CD14-positive monocyte (primary cell): ENCODE results near the gene CMTM1. TPM values are rescaled to one million over a fixed set of nuclear protein-coding genes. Genes with fewer than 3 reads are reported as not detected.

Experiments used
- DNase-seq, 3 donors: peaks; one replicate each; pipeline ENCODE4 v3.0.0-alpha.2; 2011 to 2022
- H2AFZ ChIP-seq: 2 replicates; pipeline ENCODE4 v1.6.0; 2012; ENCODE audit warnings: mild to moderate bottlenecking, low read depth, low read length, inconsistent platforms; ENCODE audit not compliant: insufficient read depth, poor library complexity, severe bottlenecking
- H3K27ac ChIP-seq, 2 donors: 1 replicate in 1 of 2; 2 replicates in 1 of 2; pipeline ENCODE4 v1.5.1; 2012 to 2013; ENCODE audit warnings: low read length in 2 of 2, control low read depth in 1 of 2, inconsistent platforms in 1 of 2, low read depth in 1 of 2, mild to moderate bottlenecking in 1 of 2
- H3K27me3 ChIP-seq, 2 donors: one replicate each; pipeline versions ENCODE4 v1.6.0 to v1.6.1; 2011 to 2013; ENCODE audit warnings: low read length in 2 of 2; ENCODE audit not compliant: control insufficient read depth in 2 of 2, insufficient read depth in 2 of 2
- H3K36me3 ChIP-seq, 2 donors: replicated peaks in 1 of 2; 1 replicate in 1 of 2; 2 replicates in 1 of 2; pipeline versions ENCODE4 v1.5.1 to v1.6.1; 2012 to 2013; ENCODE audit warnings: low read length in 2 of 2, control low read depth in 1 of 2, inconsistent platforms in 1 of 2, mild to moderate bottlenecking in 1 of 2; ENCODE audit not compliant: insufficient read depth in 2 of 2, control insufficient read depth in 1 of 2
- H3K4me1 ChIP-seq, 2 donors: 1 replicate in 1 of 2; 2 replicates in 1 of 2; pipeline versions ENCODE4 v1.5.1 to v1.6.1; 2012 to 2013; ENCODE audit warnings: low read length in 2 of 2, control low read depth in 1 of 2, inconsistent platforms in 1 of 2, mild to moderate bottlenecking in 1 of 2, moderate library complexity in 1 of 2; ENCODE audit not compliant: insufficient read depth in 2 of 2, control insufficient read depth in 1 of 2
- H3K4me2 ChIP-seq: replicated peaks from 2 replicates; pipeline ENCODE3; 2012; ENCODE audit warnings: low read length, moderate library complexity, mild to moderate bottlenecking; ENCODE audit not compliant: poor library complexity, severe bottlenecking; ENCODE audit errors: extremely low read depth
- H3K4me3 ChIP-seq, 3 experiments: fragments of 200-600 bp in 1 of 3; sonication (generic) in 1 of 3; replicated peaks in 1 of 3; 1 replicate in 2 of 3; 2 replicates in 1 of 3; pipeline ENCODE4 v1.5.1; 2011 to 2013; ENCODE audit warnings: low read length in 3 of 3, mild to moderate bottlenecking in 3 of 3, control low read depth in 2 of 3, low read depth in 2 of 3, inconsistent platforms in 1 of 3, moderate library complexity in 1 of 3
- H3K79me2 ChIP-seq: 2 replicates; pipeline ENCODE4 v1.6.0; 2012; ENCODE audit warnings: mild to moderate bottlenecking, control low read depth, inconsistent platforms, low read length, moderate library complexity; ENCODE audit not compliant: insufficient read depth
- H3K9ac ChIP-seq: 2 replicates; pipeline ENCODE4 v1.6.0; 2017; ENCODE audit warnings: low read length, mild to moderate bottlenecking; ENCODE audit not compliant: insufficient read depth, poor library complexity, severe bottlenecking
- H3K9me3 ChIP-seq, 2 donors: replicated peaks in 1 of 2; 1 replicate in 1 of 2; 2 replicates in 1 of 2; pipeline versions ENCODE4 v1.5.1 to v1.6.1; 2012 to 2013; ENCODE audit warnings: low read length in 2 of 2, control low read depth in 1 of 2; ENCODE audit not compliant: control insufficient read depth in 1 of 2, insufficient read depth in 1 of 2
- H4K20me1 ChIP-seq: 2 replicates; pipeline ENCODE4 v1.6.0; 2012; ENCODE audit warnings: mild to moderate bottlenecking, low read length, control low read depth, moderate library complexity; ENCODE audit not compliant: insufficient read depth
- H3K27ac Mint-ChIP-seq, 7 donors: one replicate each; pipeline ENCODE4 v1.8.0; 2020; ENCODE audit warnings: mild to moderate bottlenecking in 7 of 7, mixed read lengths in 7 of 7, moderate library complexity in 6 of 7, inconsistent platforms in 2 of 7
- H3K27me3 Mint-ChIP-seq, 3 donors: one replicate each; pipeline ENCODE4 v1.8.0; 2021 to 2022; ENCODE audit warnings: low read depth in 3 of 3, mild to moderate bottlenecking in 3 of 3, mixed read lengths in 3 of 3, moderate library complexity in 3 of 3, inconsistent platforms in 1 of 3
- H3K36me3 Mint-ChIP-seq, 2 donors: one replicate each; pipeline ENCODE4 v1.8.0; 2020; ENCODE audit warnings: mixed read lengths in 2 of 2, inconsistent platforms in 1 of 2, mild to moderate bottlenecking in 1 of 2
- H3K4me1 Mint-ChIP-seq: one replicate; pipeline ENCODE4 v1.8.0; 2020; ENCODE audit warnings: mild to moderate bottlenecking, mixed read lengths
- H3K4me3 Mint-ChIP-seq, 2 donors: one replicate each; pipeline ENCODE4 v1.8.0; 2020; ENCODE audit warnings: mild to moderate bottlenecking in 2 of 2, mixed read lengths in 2 of 2, moderate library complexity in 1 of 2
- H3K9me3 Mint-ChIP-seq, 7 donors: one replicate each; pipeline ENCODE4 v1.8.0; 2020 to 2022; ENCODE audit warnings: mixed read lengths in 7 of 7, mild to moderate bottlenecking in 6 of 7, moderate library complexity in 6 of 7, inconsistent platforms in 2 of 7
- WGBS: methylation state at CpG from one replicate; pipeline ENCODE4 v1.1.5; 2013; ENCODE audit warnings: missing lambda C conversion rate; ENCODE audit not compliant: insufficient coverage; 5-methylcytosine and 5-hydroxymethylcytosine counted together
- intact Hi-C, 2 donors: fragments of 100-400 bp; cut with micrococcal nuclease; formaldehyde crosslinking; loops; one replicate each; pipeline versions ENCODE4 v1.15.0 to v1.15.1; 2023
- polyA plus RNA-seq, 3 donors: library from polyadenylated mRNA; depleted of rRNA in 1 of 3; unstranded in 2 of 3; stranded (reverse) in 1 of 3; fragments of 300-500 nt in 2 of 3; fragments of >200 nt in 1 of 3; fragmentation: Illumina TruSeq in 2 of 3; gene quantifications; 1 replicate in 2 of 3; 2 replicates in 1 of 3; pipeline ENCODE4 v1.2.3, GENCODE V29; 2012 to 2021
- TF ChIP-seq, protein P1 (sequence below): fragments of 200-600 bp; IDR thresholded peaks from one replicate; pipeline ENCODE4 v1.8.0; 2022; ENCODE audit warnings: antibody characterized with exemption, mild to moderate bottlenecking

The CMTM1 gene
- polyA plus RNA-seq, 3 donors, result 1.6 to 3.3 (median 2.5) TPM

DNA sequence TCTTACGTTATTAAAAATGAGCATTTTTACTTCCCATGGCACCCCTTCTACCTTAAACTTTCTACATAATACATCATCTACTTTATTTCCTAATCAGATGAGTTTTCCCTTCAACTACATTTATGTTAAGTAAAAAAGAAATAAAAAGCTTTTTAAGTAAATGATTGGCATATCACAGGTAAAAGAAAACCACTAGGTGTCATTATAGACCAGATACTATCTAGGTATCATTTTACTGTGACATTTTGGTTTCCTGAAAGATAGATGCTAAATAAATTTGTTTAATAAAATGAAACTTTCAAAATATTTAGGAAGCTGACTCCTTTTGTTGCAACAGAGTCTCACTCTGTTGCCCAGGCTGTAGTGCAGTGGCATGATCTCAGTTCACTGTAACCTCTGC is 3.8 kb upstream of the CMTM1 start:
- no peaks in the 10 kb centered on the region for H3K27me3 Mint-ChIP-seq
- Histone ChIP-seq H3K27me3 (no peaks in the 10 kb centered on the region), H3K79me2 (peaks cover 88% of the 10 kb centered on the region), H3K36me3 (peaks cover 78 to 100% of the 10 kb centered on the region in 2 donors), H3K9me3 (no peaks in the 10 kb centered on the region), H2AFZ (no peak overlapping the region), H3K4me2 (no peak overlapping the region), H3K9ac (no peak overlapping the region), H3K4me3 (no peak overlapping the region), H3K27ac (peak overlapping the region in 1 of 2 donors; percentile 46), H4K20me1 (peaks cover 98% of the 10 kb centered on the region), H3K4me1 (peaks cover 0 to 23% of the 10 kb centered on the region in 2 donors)
- H3K4me3 Mint-ChIP-seq, result no peak overlapping the region
- no CpG with 5 or more reads among the region's 1 CpG for WGBS
- peaks cover 0 to 4% (median 0%) of the 10 kb centered on the region in 7 donors for H3K9me3 Mint-ChIP-seq
- peaks cover 83 to 92% of the 10 kb centered on the region in 2 donors for H3K36me3 Mint-ChIP-seq
- H3K4me1 Mint-ChIP-seq, result peaks cover 34% of the 10 kb centered on the region
- peak overlapping the region in 4 of 7 donors; percentile 41 to 84 (median 63) for H3K27ac Mint-ChIP-seq
- TF ChIP-seq, protein P1, sequence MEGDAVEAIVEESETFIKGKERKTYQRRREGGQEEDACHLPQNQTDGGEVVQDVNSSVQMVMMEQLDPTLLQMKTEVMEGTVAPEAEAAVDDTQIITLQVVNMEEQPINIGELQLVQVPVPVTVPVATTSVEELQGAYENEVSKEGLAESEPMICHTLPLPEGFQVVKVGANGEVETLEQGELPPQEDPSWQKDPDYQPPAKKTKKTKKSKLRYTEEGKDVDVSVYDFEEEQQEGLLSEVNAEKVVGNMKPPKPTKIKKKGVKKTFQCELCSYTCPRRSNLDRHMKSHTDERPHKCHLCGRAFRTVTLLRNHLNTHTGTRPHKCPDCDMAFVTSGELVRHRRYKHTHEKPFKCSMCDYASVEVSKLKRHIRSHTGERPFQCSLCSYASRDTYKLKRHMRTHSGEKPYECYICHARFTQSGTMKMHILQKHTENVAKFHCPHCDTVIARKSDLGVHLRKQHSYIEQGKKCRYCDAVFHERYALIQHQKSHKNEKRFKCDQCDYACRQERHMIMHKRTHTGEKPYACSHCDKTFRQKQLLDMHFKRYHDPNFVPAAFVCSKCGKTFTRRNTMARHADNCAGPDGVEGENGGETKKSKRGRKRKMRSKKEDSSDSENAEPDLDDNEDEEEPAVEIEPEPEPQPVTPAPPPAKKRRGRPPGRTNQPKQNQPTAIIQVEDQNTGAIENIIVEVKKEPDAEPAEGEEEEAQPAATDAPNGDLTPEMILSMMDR, result no peak
- intact Hi-C loops, result no loop called here
- no peak for DNase-seq

DNA sequence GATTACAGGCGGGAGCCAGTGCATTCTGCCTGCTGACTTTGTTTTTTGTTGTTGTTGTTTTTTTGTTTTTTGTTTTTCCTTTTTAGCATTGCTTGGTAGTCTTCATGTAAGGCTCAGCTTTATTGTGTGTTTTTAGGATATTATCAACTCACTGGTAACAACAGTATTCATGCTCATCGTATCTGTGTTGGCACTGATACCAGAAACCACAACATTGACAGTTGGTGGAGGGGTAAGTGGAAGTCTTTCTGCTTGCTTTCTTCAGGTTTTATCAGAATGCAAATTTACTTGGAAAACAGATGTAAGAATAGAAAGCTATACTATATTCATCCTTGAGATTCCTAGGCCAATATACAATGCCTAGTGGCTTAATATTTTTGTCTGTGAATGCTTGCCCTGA is 3.3 kb upstream of the CMTM1 start:
- WGBS, result no CpG with 5 or more reads among the region's 2 CpGs
- Histone ChIP-seq H2AFZ (no peak overlapping the region), H3K27me3 (no peaks in the 10 kb centered on the region), H3K4me3 (no peak overlapping the region), H3K27ac (peak overlapping the region in 1 of 2 donors; percentile 46), H3K4me2 (no peak overlapping the region), H3K9me3 (no peaks in the 10 kb centered on the region), H4K20me1 (peaks cover 93% of the 10 kb centered on the region), H3K9ac (no peak overlapping the region), H3K36me3 (peaks cover 74 to 100% of the 10 kb centered on the region in 2 donors), H3K4me1 (peaks cover 0 to 17% of the 10 kb centered on the region in 2 donors), H3K79me2 (peaks cover 82% of the 10 kb centered on the region)
- H3K36me3 Mint-ChIP-seq, result peaks cover 86 to 92% of the 10 kb centered on the region in 2 donors
- peak overlapping the region in 4 of 7 donors; percentile 41 to 84 (median 63) for H3K27ac Mint-ChIP-seq
- H3K9me3 Mint-ChIP-seq, result peaks cover 0 to 4% (median 0%) of the 10 kb centered on the region in 7 donors
- intact Hi-C loops, result no loop called here
- no peaks in the 10 kb centered on the region for H3K27me3 Mint-ChIP-seq
- peaks cover 31% of the 10 kb centered on the region for H3K4me1 Mint-ChIP-seq
- TF ChIP-seq, protein P1, result no peak
- DNase-seq, result no peak
- H3K4me3 Mint-ChIP-seq, result no peak overlapping the region
